PC-3 (cell line): ENCODE measurements around the gene PDE6A.

ENCODE experiments used
- CTCF ChIP-seq: fragments of 300-600 bp; sonication (generic); conservative IDR thresholded peaks from 2 replicates; pipeline ENCODE4 v1.5.1; 2017; ENCODE audit warnings: antibody characterized with exemption, low read depth, mild to moderate bottlenecking, low read length
- EZH2phosphoT487 ChIP-seq: fragments of 300-600 bp; sonication (generic); IDR thresholded peaks from 2 replicates; pipeline ENCODE4 v1.6.1; 2018; ENCODE audit warnings: mild to moderate bottlenecking, antibody characterized with exemption, low read length, borderline replicate concordance

DNA sequence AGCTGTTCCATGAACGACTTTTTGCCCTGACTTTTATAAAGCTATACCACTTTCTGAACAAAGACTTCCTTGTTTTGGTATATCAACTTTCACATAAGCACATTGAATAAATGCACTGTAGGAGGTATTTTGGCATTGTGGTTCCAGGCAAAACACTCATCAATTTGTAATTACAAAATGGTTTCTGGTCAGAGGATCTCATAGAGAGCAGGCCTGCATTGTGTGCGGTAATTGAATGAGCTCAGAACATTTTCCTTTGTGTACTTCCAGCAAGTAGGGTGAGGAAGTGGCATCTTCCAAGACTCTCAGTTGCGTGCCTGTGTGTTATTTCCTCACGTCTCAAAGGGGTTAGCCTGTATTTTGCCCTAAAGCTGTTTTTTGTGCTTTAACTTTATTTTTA, 89.2 kb downstream of the PDE6A start:
- TF ChIP-seq EZH2phosphoT487 (no peak), CTCF (no peak)
